Caco-2 (cell line): Measurements from ENCODE around the gene PARP8. TPM values are rescaled to one million over a fixed set of nuclear protein-coding genes. Genes with fewer than 3 reads are reported as not detected.

Experiments used
- BruUV-seq: library from RNA; stranded (reverse); fragments of 400-500 nt; replicated peaks from 2 replicates; lab custom pipeline; 2021; lab: Mats Ljungman, UMichigan
- CTCF ChIA-PET: fragments of 300-600 bp; sonication (Branson Sonifier 250); formaldehyde crosslinking; loops from one replicate; lab custom pipeline; 2022; ENCODE audit warnings: antibody characterized with exemption; lab: Charles Lee
- POLR2A ChIA-PET: fragments of 300-600 bp; sonication (Branson Sonifier 250); formaldehyde crosslinking; loops from one replicate; lab custom pipeline; 2022; ENCODE audit warnings: antibody characterized with exemption; lab: Charles Lee
- DNase-seq, 2 experiments: peaks; one replicate each; pipeline versions ENCODE4 v3.0.0 to v3.0.0-alpha.2; 2020 to 2022
- H3K27me3 ChIP-seq: replicated peaks from 2 replicates; pipeline ENCODE4 v1.6.0; 2011; ENCODE audit warnings: low read length; ENCODE audit not compliant: control insufficient read depth, insufficient read depth
- H3K36me3 ChIP-seq: 2 replicates; pipeline ENCODE4 v1.5.1; 2011; ENCODE audit warnings: low read length; ENCODE audit not compliant: control insufficient read depth, insufficient read depth
- H3K4me1 ChIP-seq: fragments of 250-450 bp; sonication (Bioruptor Pico); 2 replicates; pipeline ENCODE4 v1.5.1; 2020; ENCODE audit warnings: mild to moderate bottlenecking
- H3K4me3 ChIP-seq: 2 replicates; pipeline ENCODE4 v1.5.1; 2011; ENCODE audit warnings: low read depth, mild to moderate bottlenecking, control low read depth, low read length
- H3K9me3 ChIP-seq: fragments of 250-450 bp; sonication (Bioruptor Pico); 2 replicates; pipeline ENCODE4 v1.5.1; 2020; ENCODE audit warnings: mild to moderate bottlenecking, moderate library complexity
- H3K27ac Mint-ChIP-seq: one replicate; pipeline ENCODE4 v1.8.0; 2022; ENCODE audit warnings: mixed read lengths; ENCODE audit not compliant: unreplicated experiment
- H3K27me3 Mint-ChIP-seq: one replicate; pipeline ENCODE4 v1.8.0; 2022; ENCODE audit warnings: mixed read lengths; ENCODE audit not compliant: insufficient read depth, unreplicated experiment
- H3K36me3 Mint-ChIP-seq: one replicate; pipeline ENCODE4 v1.8.0; 2022; ENCODE audit warnings: mild to moderate bottlenecking, mixed read lengths; ENCODE audit not compliant: insufficient read depth, unreplicated experiment
- H3K4me1 Mint-ChIP-seq: one replicate; pipeline ENCODE4 v1.8.0; 2022; ENCODE audit warnings: low read depth, mixed read lengths; ENCODE audit not compliant: unreplicated experiment
- H3K4me3 Mint-ChIP-seq: one replicate; pipeline ENCODE4 v1.8.0; 2022; ENCODE audit warnings: mild to moderate bottlenecking, moderate library complexity, mixed read lengths; ENCODE audit not compliant: unreplicated experiment
- H3K9me3 Mint-ChIP-seq: one replicate; pipeline ENCODE4 v1.8.0; 2022; ENCODE audit warnings: mixed read lengths; ENCODE audit not compliant: unreplicated experiment
- intact Hi-C: fragments of 100-400 bp; cut with micrococcal nuclease; formaldehyde crosslinking; loops from one replicate; pipeline ENCODE4 v1.10.0; 2022; ENCODE audit not compliant: unreplicated experiment
- total RNA-seq: library from RNA; stranded (reverse); gene quantifications from 2 replicates; pipeline ENCODE4 v1.2.3, GENCODE V29; 2022
- TF ChIP-seq, protein P1 (sequence below), 2 experiments: fragments of 200-600 bp in 1 of 2; IDR thresholded peaks; 1 replicate in 1 of 2; 2 replicates in 1 of 2; pipeline versions ENCODE4 v1.5.1 to v1.8.0; 2011 to 2022; ENCODE audit warnings: antibody characterized with exemption in 1 of 2, control low read depth in 1 of 2, inconsistent platforms in 1 of 2, low read depth in 1 of 2, low read length in 1 of 2, mild to moderate bottlenecking in 1 of 2, moderate library complexity in 1 of 2; ENCODE audit not compliant: insufficient read depth in 1 of 2, severe bottlenecking in 1 of 2, unreplicated experiment in 1 of 2

The PARP8 gene
- total RNA-seq, 1 experiment from 2014 or later: 0.79 TPM

DNA sequence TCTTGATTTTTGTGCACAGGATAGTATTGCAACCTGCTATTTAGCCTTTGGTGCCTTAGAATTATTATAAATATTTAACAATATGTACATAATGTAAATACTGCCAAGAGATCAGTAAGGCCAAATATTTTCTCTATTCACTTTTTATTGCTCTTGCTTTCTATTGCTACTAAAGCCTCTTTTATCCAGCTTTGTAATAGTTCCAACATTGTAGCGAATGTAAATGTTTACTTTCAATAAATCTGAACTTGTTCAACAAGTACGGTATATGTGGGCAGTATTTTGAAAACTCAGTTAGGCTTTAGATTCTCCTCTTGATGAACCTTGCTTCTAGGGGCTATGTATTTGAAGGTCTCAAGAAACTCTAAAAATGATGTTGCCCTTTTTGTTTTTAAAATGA lies 179.8 kb downstream of the PARP8 start:
- Mint-ChIP-seq H3K27ac (no peak overlapping the region), H3K36me3 (peaks cover 4% of the 10 kb centered on the region), H3K9me3 (no peaks in the 10 kb centered on the region), H3K27me3 (no peaks in the 10 kb centered on the region), H3K4me3 (no peak overlapping the region), H3K4me1 (no peaks in the 10 kb centered on the region)
- BruUV-seq: no TSS peak
- no peak for DNase-seq
- TF ChIP-seq, protein P1, sequence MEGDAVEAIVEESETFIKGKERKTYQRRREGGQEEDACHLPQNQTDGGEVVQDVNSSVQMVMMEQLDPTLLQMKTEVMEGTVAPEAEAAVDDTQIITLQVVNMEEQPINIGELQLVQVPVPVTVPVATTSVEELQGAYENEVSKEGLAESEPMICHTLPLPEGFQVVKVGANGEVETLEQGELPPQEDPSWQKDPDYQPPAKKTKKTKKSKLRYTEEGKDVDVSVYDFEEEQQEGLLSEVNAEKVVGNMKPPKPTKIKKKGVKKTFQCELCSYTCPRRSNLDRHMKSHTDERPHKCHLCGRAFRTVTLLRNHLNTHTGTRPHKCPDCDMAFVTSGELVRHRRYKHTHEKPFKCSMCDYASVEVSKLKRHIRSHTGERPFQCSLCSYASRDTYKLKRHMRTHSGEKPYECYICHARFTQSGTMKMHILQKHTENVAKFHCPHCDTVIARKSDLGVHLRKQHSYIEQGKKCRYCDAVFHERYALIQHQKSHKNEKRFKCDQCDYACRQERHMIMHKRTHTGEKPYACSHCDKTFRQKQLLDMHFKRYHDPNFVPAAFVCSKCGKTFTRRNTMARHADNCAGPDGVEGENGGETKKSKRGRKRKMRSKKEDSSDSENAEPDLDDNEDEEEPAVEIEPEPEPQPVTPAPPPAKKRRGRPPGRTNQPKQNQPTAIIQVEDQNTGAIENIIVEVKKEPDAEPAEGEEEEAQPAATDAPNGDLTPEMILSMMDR (IDR thresholded peaks at IDR 0.05; ENCODE audit: insufficient read depth in 1 of 2, low read depth in 1 of 2, low read length in 1 of 2, severe bottlenecking in 1 of 2, unreplicated experiment in 1 of 2): no peak
- no peak overlapping the region for H3K4me3 ChIP-seq
- H3K27me3 ChIP-seq: no peaks in the 10 kb centered on the region
- intact Hi-C loops: no loop called here
- CTCF ChIA-PET: no interaction called here
- no peaks in the 10 kb centered on the region for H3K36me3 ChIP-seq
- no peaks in the 10 kb centered on the region for H3K9me3 ChIP-seq
- H3K4me1 ChIP-seq: no peaks in the 10 kb centered on the region; the same call in 1 of the 2 replicates
- POLR2A ChIA-PET: no interaction called here

DNA sequence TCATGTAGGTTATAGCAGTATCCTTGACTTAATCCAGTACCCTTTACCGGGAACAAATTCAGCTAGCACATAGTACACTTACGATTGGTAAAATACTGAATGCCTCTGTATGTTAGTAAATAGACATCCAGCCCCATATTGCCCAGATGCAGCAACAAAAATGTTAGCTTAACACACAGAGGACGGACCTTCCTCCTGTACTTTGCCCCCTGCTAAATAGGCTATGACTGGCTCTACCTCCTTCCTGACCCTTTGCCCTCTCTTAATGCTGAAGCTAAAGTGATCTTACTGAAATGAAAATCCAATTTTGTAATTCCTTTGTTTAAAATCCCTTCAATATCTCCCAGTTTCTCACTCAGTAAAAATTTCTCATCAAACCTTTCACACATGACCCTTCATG lies 183.1 kb downstream of the PARP8 start:
- no peaks in the 10 kb centered on the region for H3K27me3 Mint-ChIP-seq
- no peaks in the 10 kb centered on the region for H3K36me3 Mint-ChIP-seq
- Histone ChIP-seq H3K27me3 (no peaks in the 10 kb centered on the region), H3K36me3 (no peaks in the 10 kb centered on the region), H3K4me3 (no peak overlapping the region), H3K9me3 (no peaks in the 10 kb centered on the region), H3K4me1 (no peaks in the 10 kb centered on the region; the same call in 1 of the 2 replicates)
- no peaks in the 10 kb centered on the region for H3K4me1 Mint-ChIP-seq
- intact Hi-C loops: no loop called here
- BruUV-seq: no TSS peak
- TF ChIP-seq, protein P1 (IDR thresholded peaks at IDR 0.05; ENCODE audit: insufficient read depth in 1 of 2, low read depth in 1 of 2, low read length in 1 of 2, severe bottlenecking in 1 of 2, unreplicated experiment in 1 of 2): no peak
- H3K9me3 Mint-ChIP-seq: no peaks in the 10 kb centered on the region
- no peak overlapping the region for H3K27ac Mint-ChIP-seq
- ChIA-PET POLR2A (no interaction called here), CTCF (no interaction called here)
- no peak overlapping the region for H3K4me3 Mint-ChIP-seq
- DNase-seq: no peak

DNA sequence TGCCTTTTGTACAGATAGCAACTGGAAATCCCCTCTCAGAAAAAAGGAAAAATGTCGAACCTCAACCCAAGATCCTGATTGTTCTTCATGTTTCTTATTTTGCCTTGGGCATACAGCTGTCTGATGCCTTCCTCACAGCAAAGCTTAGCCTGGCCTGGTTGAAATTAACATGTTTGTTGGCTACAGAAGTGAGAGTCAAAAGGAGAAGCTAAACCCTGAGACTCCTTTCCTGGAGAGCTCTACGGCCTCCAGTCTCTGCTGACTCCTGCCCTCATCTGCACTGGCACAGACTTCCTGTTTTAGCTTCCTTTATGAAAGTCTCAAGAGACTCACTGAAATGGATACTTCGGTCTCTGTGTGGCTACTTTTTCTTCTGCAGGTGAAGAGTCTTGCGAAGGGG lies 186.7 kb downstream of the PARP8 start:
- Mint-ChIP-seq H3K27ac (no peak overlapping the region), H3K4me3 (no peak overlapping the region), H3K36me3 (no peaks in the 10 kb centered on the region), H3K27me3 (no peaks in the 10 kb centered on the region), H3K9me3 (no peaks in the 10 kb centered on the region), H3K4me1 (no peaks in the 10 kb centered on the region)
- BruUV-seq: no TSS peak
- ChIA-PET POLR2A (no interaction called here), CTCF (no interaction called here)
- H3K9me3 ChIP-seq: no peaks in the 10 kb centered on the region
- no peaks in the 10 kb centered on the region; the same call in 1 of the 2 replicates for H3K4me1 ChIP-seq
- H3K27me3 ChIP-seq: no peaks in the 10 kb centered on the region
- H3K4me3 ChIP-seq: no peak overlapping the region
- no peaks in the 10 kb centered on the region for H3K36me3 ChIP-seq
- DNase-seq: no peak
- TF ChIP-seq, protein P1 (IDR thresholded peaks at IDR 0.05; ENCODE audit: insufficient read depth in 1 of 2, low read depth in 1 of 2, low read length in 1 of 2, severe bottlenecking in 1 of 2, unreplicated experiment in 1 of 2): no peak
- intact Hi-C loops: no loop called here
